Prostate gland (tissue), 2 donors: ENCODE data around the gene HIVEP3. TPM values are rescaled to one million over a fixed set of nuclear protein-coding genes. Genes with fewer than 3 reads are reported as not detected.

Source experiments
- DNase-seq: peaks from one replicate; pipeline ENCODE4 v3.0.0-alpha.2; 2019; ENCODE audit warnings: low spot score
- H3K27ac ChIP-seq, 2 donors: fragments of 200-600 bp; sonication (generic); 2 replicates each; pipeline ENCODE4 v1.5.1; 2017 to 2019
- H3K27me3 ChIP-seq: fragments of 200-600 bp; sonication (generic); replicated peaks from 2 replicates; pipeline ENCODE4 v1.5.1; 2019; ENCODE audit not compliant: insufficient read depth
- H3K36me3 ChIP-seq, 2 donors: fragments of 200-600 bp; sonication (generic); 1 replicate in 1 of 2; 2 replicates in 1 of 2; pipeline versions ENCODE4 v1.5.1 to v1.8.1; 2017 to 2019
- H3K4me1 ChIP-seq: fragments of 200-600 bp; sonication (generic); replicated peaks from 2 replicates; pipeline ENCODE4 v1.5.1; 2019
- H3K4me3 ChIP-seq, 2 donors: fragments of 200-600 bp; sonication (generic); 2 replicates each; pipeline ENCODE4 v1.5.1; 2017 to 2019
- H3K9me3 ChIP-seq: fragments of 200-600 bp; sonication (generic); 2 replicates; pipeline ENCODE4 v1.5.1; 2017
- CTCF ChIP-seq, 4 experiments: fragments of 200-600 bp in 2 of 4; fragments of 450-650 bp in 2 of 4; sonication (generic) in 2 of 4; IDR thresholded peaks; 1 replicate in 3 of 4; 2 replicates in 1 of 4; pipeline ENCODE4 v1.5.1; 2016 to 2019; ENCODE audit warnings: antibody characterized with exemption in 4 of 4, mild to moderate bottlenecking in 2 of 4, moderate library complexity in 2 of 4
- POLR2A ChIP-seq: fragments of 450-650 bp; IDR thresholded peaks from one replicate; pipeline ENCODE4 v1.6.1; 2016; ENCODE audit warnings: antibody characterized with exemption, mild to moderate bottlenecking
- POLR2AphosphoS5 ChIP-seq: sonication (generic); formaldehyde crosslinking; IDR thresholded peaks from one replicate; pipeline ENCODE4 v1.6.1; 2017; ENCODE audit warnings: antibody characterized with exemption
- WGBS: methylation state at CpG from one replicate; pipeline ENCODE4 v1.1.5; 2018; 5-methylcytosine and 5-hydroxymethylcytosine counted together
- intact Hi-C: fragments of 100-400 bp; cut with DNase I; formaldehyde crosslinking; loops from one replicate; pipeline ENCODE4 v1.14.2; 2022
- total RNA-seq, 2 donors: library from RNA; depleted of rRNA; stranded (reverse); fragments of >200 nt; gene quantifications; one replicate each; pipeline ENCODE4 v1.1.0, GENCODE V29; 2016

The HIVEP3 gene
- total RNA-seq, 2 donors from 2014 or later, result 9.3 to 11.2 TPM

- DNase-seq, result no peak
- H3K9me3 ChIP-seq, result no peaks in the 10 kb centered on the region
- no peaks in the 10 kb centered on the region for H3K36me3 ChIP-seq
- intact Hi-C loops, result no loop called here
- no peak overlapping the region for H3K4me3 ChIP-seq
- H3K4me1 ChIP-seq, result no peaks in the 10 kb centered on the region
- H3K27ac ChIP-seq, result no peak overlapping the region
- no peaks in the 10 kb centered on the region for H3K27me3 ChIP-seq
- WGBS, result 85% methylated on average over 4 of the region's 4 CpGs
- TF ChIP-seq POLR2AphosphoS5 (no peak), CTCF (IDR thresholded peaks at IDR 0.05) (no peak), POLR2A (no peak)
Observed at GRCh38 chr1:41872074-41872473, 46.6 kb downstream of the HIVEP3 start.

- Histone ChIP-seq H3K4me1 (no peaks in the 10 kb centered on the region), H3K9me3 (no peaks in the 10 kb centered on the region), H3K36me3 (no peaks in the 10 kb centered on the region), H3K27me3 (no peaks in the 10 kb centered on the region), H3K4me3 (no peak overlapping the region), H3K27ac (no peak overlapping the region)
- 62% methylated on average over 7 of the region's 7 CpGs for WGBS
- TF ChIP-seq POLR2A, result no peak
- no peak for TF ChIP-seq CTCF (IDR thresholded peaks at IDR 0.05)
- no peak for TF ChIP-seq POLR2AphosphoS5
- intact Hi-C loops, result no loop called here
- DNase-seq, result no peak
Observed at GRCh38 chr1:41870076-41870562, 48.6 kb downstream of the HIVEP3 start.

GRCh38 chr1:41868241-41868998 is 50.3 kb downstream of the HIVEP3 start:
- TF ChIP-seq POLR2A (no peak), CTCF (IDR thresholded peaks at IDR 0.05) (no peak), POLR2AphosphoS5 (no peak)
- H3K36me3 ChIP-seq, result no peaks in the 10 kb centered on the region
- intact Hi-C loops, result no loop called here
- H3K27me3 ChIP-seq, result no peaks in the 10 kb centered on the region
- no peak overlapping the region for H3K27ac ChIP-seq
- no peak for DNase-seq
- 84% methylated on average over 6 of the region's 6 CpGs for WGBS
- H3K4me1 ChIP-seq, result no peaks in the 10 kb centered on the region
- no peaks in the 10 kb centered on the region for H3K9me3 ChIP-seq
- no peak overlapping the region for H3K4me3 ChIP-seq

- DNase-seq, result no peak
Observed at GRCh38 chr1:41866285-41866684, 52.4 kb downstream of the HIVEP3 start.

More at GRCh38 chr1:41866285-41866684, 52.4 kb downstream of the HIVEP3 start:
- Histone ChIP-seq H3K4me3 (no peak overlapping the region), H3K9me3 (no peaks in the 10 kb centered on the region), H3K36me3 (no peaks in the 10 kb centered on the region), H3K27me3 (no peaks in the 10 kb centered on the region), H3K4me1 (peaks cover 5% of the 10 kb centered on the region), H3K27ac (no peak overlapping the region)
- intact Hi-C loops, result no loop called here
- no peak for TF ChIP-seq CTCF (IDR thresholded peaks at IDR 0.05)
- TF ChIP-seq POLR2AphosphoS5, result no peak
- TF ChIP-seq POLR2A, result no peak
- 80% methylated on average over 2 of the region's 2 CpGs for WGBS
